GM12878 (cell line): ENCODE data around the gene LEFTY1.

ENCODE experiments used
- CHD2 ChIP-seq: IDR thresholded peaks from 2 replicates; pipeline ENCODE4 v1.6.1; 2011; ENCODE audit warnings: low read depth, low read length, improper control_type of control experiment, borderline replicate concordance
- FOXM1 ChIP-seq: IDR thresholded peaks from 2 replicates; pipeline ENCODE4 v1.6.1; 2012; ENCODE audit warnings: low read depth, mild to moderate bottlenecking, inconsistent platforms, low read length, moderate library complexity
- JUND ChIP-seq: IDR thresholded peaks from 2 replicates; pipeline ENCODE4 v1.6.1; 2012; ENCODE audit warnings: low read depth, mild to moderate bottlenecking, low read length, improper control_type of control experiment, moderate library complexity
- KDM1A ChIP-seq: fragments of 200-600 bp; sonication (generic); IDR thresholded peaks from 2 replicates; pipeline ENCODE4 v1.6.1; 2016; ENCODE audit warnings: borderline replicate concordance
- MYC ChIP-seq: IDR thresholded peaks from 2 replicates; pipeline ENCODE4 v1.6.1; 2011; ENCODE audit warnings: mild to moderate bottlenecking, low read length, moderate library complexity, inconsistent platforms; ENCODE audit not compliant: insufficient read depth, insufficient replicate concordance, insufficient read length, severe bottlenecking
- NRF1 ChIP-seq: conservative IDR thresholded peaks from 2 replicates; pipeline ENCODE4 v1.6.1; 2011; ENCODE audit warnings: mild to moderate bottlenecking, low read depth, low read length, improper control_type of control experiment
- POLR2AphosphoS2 ChIP-seq: IDR thresholded peaks from 2 replicates; pipeline ENCODE4 v1.6.1; 2011; ENCODE audit warnings: low read depth, mild to moderate bottlenecking, low read length, improper control_type of control experiment, moderate library complexity
- SP1 ChIP-seq: IDR thresholded peaks from one replicate; pipeline ENCODE4 v1.6.1; 2011; ENCODE audit warnings: low read depth, low read length
- YY1 ChIP-seq: IDR thresholded peaks from 2 replicates; pipeline ENCODE4 v1.6.1; 2011; ENCODE audit warnings: low read depth, mild to moderate bottlenecking, low read length
- ZNF274 ChIP-seq: IDR thresholded peaks from one replicate; pipeline ENCODE4 v1.8.0; 2011; ENCODE audit not compliant: insufficient read length, insufficient read depth
- TF ChIP-seq, protein P1 (sequence below), 3 experiments: IDR thresholded peaks in 2 of 3; conservative IDR thresholded peaks in 1 of 3; 2 replicates each; pipeline ENCODE4 v1.5.1; 2011; ENCODE audit warnings: low read depth in 3 of 3, low read length in 3 of 3, mild to moderate bottlenecking in 3 of 3, control low read depth in 2 of 3, moderate library complexity in 2 of 3, inconsistent platforms in 1 of 3, mixed read lengths in 1 of 3; ENCODE audit not compliant: control insufficient read depth in 2 of 3, insufficient read depth in 1 of 3; ENCODE audit errors: extremely low read depth in 1 of 3

DNA sequence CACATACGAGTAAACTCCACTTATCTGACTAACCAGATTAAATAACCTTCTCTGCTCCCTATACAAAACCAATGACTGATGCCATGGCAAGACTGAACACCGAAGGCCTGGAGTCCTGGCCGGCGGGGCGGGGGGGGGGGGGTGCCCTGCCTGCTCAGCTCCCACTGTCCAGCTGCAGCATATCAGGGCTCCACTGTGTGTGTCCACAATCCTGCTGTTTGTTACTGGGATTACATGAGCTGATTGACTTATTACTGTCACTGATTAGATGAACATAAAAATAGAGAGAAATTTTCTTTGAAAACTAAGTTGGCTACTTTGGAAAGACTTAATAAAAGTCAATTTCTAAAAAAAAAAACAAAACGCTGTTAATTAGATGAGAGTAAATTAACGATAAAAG lies 31.7 kb downstream of the LEFTY1 start:
- TF ChIP-seq POLR2AphosphoS2, result no peak
- TF ChIP-seq, protein P1, sequence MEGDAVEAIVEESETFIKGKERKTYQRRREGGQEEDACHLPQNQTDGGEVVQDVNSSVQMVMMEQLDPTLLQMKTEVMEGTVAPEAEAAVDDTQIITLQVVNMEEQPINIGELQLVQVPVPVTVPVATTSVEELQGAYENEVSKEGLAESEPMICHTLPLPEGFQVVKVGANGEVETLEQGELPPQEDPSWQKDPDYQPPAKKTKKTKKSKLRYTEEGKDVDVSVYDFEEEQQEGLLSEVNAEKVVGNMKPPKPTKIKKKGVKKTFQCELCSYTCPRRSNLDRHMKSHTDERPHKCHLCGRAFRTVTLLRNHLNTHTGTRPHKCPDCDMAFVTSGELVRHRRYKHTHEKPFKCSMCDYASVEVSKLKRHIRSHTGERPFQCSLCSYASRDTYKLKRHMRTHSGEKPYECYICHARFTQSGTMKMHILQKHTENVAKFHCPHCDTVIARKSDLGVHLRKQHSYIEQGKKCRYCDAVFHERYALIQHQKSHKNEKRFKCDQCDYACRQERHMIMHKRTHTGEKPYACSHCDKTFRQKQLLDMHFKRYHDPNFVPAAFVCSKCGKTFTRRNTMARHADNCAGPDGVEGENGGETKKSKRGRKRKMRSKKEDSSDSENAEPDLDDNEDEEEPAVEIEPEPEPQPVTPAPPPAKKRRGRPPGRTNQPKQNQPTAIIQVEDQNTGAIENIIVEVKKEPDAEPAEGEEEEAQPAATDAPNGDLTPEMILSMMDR (IDR thresholded peaks at IDR 0.05 in 2 of 3, conservative IDR thresholded peaks at IDR 0.05 in 1 of 3; ENCODE audit: control insufficient read depth in 2 of 3, extremely low read depth in 1 of 3, insufficient read depth in 1 of 3, low read depth in 3 of 3, low read length in 3 of 3), result no peak
- no peak for TF ChIP-seq SP1
- TF ChIP-seq MYC, result no peak
- no peak for TF ChIP-seq CHD2
- TF ChIP-seq FOXM1, result no peak
- no peak for TF ChIP-seq NRF1
- TF ChIP-seq KDM1A, result no peak
- TF ChIP-seq YY1, result no peak
- no peak for TF ChIP-seq JUND
- TF ChIP-seq ZNF274, result no peak
